OCI-M1 (cell line): ENCODE measurements around the gene PPFIBP1.
A peak's percentile ranks its signal among the peaks of the same experiment; 100 is the strongest.
"Not testable (repeated sequence)": the region's sequence is repeated elsewhere in the genome, so short reads cannot be mapped to it uniquely, and the experiment has no call there.

Source experiments
- DNase-seq: peaks from one replicate; lab custom pipeline; 2025; lab: John Stamatoyannopoulos, UW

The PPFIBP1 gene

DNA sequence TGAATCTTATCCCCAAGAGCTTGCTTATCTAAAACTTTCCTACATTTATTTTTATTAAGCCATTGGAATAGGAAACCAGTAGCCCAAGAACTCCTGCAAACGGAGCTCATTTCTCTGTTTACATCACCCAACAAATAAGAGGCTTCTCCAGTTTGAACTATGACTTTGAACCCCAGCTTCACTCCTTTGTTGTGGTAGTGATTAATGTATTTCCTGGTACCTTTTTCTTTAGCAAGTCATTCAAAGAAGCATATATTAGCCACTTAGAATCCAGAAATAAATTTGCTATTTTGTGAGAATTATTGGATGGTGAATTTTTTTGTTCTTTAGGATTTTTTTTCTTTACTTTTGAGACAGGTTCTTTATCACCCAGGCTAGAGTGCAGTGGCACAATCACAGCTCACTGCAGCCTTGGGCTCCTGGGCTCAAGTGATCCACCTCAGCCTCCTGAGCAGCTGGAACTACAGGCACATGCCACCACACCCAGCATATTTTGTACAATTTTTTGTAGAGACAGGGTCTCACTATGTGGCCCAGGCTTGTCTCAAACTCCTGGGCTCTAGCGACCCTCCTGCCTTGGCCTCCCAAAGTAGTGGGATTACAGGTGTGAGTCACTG is 104.0 kb downstream of the PPFIBP1 start:
- DNase-seq = not testable (repeated sequence)

DNA sequence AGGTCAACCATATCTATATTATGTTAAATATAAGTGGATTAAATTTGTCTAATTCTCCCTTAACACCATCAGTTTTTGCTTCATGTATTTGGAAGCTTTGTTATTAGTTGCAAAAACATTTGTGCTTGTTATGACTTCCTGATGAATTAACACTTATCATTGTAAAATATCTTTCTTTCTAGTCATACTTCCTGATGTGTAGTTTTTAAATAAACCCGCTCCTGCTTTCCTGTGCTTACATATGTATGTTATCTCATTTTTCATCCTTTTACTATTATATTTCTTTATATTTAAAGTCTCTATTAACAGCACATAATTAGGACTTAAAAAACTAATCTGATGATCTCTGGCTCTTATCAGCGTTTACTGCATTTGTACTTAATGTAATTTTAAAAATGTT is 106.2 kb downstream of the PPFIBP1 start:
- DNase-seq = not testable (repeated sequence)

DNA sequence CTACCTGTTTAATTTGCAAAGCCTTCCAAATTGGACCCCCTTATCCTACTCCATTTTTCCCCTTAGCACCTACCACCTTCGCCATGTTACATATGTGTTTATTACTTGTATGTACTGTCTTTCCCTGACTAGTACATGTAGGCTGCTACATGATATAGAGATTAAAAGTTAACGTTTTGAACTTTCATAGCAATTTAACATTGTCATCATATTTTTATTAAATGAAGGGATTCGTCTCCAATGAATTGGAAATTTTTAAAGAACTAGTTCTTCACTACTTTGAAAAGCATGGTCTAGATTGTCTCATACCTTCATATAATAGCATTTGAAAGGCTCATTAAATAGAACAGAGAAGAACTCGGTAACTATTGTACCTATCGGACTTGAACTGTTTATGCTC is 107.4 kb downstream of the PPFIBP1 start:
- no peak for DNase-seq

DNA sequence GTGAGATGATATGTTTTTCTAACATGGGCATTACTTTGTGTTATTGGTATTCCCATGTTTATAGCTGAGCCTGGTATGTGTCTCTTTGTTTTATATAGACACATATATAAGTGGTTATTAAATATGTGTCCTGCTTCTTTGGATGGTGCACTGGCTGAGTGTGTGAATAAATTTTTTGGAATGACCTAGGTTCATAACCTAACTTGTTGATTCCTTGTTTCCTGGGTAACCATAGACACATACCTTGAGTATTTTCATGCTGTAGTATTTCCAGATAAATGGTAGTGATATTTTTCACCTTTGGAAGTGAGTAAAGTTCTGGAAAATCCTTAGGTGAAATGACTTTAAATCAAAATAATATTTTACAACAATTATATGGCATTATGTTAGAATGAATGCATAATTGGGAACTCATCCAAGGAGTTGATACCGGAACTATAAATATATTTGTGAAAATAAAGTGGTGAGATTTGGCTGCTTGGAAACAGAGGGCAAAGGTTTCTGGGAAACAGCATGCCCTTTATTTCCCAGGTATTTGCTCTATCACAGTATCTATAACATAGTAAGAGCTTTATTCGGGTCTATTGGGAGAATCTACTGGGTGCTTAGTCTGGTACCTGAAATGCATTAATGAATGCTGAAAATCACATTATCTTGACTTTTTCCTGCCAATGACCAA is 107.9 kb downstream of the PPFIBP1 start:
- DNase-seq = no peak

DNA sequence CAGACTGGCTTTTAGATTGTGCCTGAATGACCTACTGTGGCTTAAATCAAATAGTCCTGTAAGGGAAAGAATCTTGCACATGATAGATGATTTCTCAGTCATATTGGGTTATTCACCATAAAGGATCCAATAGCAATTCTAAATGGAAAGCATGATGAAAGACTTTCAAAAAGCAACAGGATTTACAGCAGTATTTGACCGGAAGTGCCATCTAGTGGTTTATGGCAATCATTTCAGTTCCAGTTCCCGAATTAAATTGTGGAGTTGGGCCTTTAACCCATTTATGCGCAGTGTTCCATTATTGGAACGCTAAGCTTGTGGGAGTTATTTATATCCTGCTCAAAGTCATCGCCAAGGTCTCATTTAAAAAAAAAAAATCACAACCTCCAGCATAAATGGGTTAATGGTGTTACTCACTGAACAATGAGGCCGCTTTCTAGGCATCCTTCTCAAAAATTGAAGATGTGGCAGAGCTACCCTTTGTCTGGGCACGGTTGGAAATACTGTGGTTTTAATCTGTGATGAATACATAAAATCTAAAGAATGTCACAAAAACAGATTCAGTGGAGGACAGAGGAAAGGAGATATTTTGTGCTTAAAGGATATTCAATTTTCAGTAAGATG is 111.5 kb downstream of the PPFIBP1 start:
- DNase-seq = peak; percentile 83

DNA sequence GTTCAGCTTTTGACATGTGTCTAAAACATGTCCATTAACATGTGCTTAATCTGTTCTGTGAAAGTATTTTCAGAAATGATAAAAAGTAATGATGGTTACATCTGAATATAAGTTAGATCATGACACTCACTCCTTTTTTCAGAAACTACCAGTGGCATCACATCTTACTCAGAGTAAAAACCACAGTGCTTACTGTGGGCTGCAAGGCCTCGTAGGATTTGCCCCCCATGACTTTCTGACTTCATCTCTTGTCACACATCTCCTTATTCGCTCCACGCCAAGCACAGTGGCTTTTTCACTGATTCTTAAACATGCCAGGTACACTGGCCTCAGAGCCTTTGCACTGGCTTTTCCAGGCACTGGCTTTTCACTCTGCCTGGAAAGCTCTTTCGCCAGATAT is 112.6 kb downstream of the PPFIBP1 start:
- not testable (repeated sequence) for DNase-seq

DNA sequence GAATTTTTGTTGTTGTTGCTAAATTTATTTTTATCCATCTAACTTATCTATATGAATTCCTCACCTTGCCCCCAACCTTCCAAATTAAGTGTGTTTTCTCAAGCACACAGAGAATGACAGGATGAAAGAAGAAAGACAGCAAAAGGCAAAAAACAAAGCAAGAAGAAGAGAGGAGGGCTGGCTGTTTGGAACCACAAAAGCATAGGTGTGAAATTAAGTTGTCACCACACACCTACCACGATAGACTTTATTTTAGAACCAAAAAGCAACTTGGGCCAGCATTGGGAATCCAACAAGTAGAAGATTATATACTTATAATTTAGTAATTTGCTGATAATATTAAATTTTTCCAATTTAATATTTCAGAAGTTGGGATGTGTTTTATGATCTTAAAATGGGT is 113.5 kb downstream of the PPFIBP1 start:
- no peak for DNase-seq

DNA sequence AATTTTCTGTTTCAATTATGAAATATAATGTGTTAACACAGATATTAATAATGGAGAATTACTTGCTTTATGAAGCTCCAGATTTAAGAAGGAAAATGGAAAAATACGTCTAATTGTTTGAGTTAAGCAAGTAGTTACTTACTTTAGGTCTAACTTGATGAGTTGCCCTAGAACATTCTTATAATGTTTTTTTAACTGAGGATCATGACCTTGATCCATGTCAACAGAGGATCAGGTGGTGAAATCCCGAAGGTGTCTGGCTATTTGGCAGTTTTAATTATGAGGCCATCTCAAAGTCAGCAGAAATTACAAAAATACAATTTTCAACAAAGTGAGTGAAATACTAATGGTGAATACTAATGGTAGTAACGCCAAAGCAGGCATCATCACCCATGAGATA is 115.3 kb downstream of the PPFIBP1 start:
- DNase-seq = no peak

DNA sequence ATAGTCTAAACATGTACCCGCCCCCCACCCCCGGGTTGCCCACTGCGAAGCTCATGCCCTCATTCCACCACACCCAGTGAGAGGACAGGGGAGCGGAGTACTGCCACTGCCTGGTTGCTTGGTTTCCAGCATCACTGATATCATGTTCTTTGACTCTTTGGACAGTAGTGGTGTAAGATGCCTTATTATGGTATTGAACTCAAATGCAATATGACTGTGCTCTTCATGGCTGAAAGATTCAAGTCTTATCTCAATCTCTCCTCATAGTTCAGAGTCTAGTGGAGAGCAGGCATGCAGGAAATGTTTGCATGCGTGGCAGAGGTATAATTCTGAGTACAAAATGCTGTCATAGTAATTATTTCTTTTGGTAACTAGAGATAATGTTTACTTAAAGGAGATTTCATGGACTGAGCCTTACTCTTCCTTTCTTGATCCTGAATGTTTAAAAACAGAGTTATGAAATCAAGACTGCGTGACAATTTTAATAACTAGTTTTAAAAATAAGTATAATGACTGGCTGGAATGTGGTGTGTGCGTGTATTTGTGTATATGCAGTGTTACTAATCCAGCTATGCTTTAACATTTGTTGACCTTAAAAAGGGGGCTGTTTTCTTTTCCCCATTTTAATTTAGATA is 116.7 kb downstream of the PPFIBP1 start:
- DNase-seq = not testable (repeated sequence)

DNA sequence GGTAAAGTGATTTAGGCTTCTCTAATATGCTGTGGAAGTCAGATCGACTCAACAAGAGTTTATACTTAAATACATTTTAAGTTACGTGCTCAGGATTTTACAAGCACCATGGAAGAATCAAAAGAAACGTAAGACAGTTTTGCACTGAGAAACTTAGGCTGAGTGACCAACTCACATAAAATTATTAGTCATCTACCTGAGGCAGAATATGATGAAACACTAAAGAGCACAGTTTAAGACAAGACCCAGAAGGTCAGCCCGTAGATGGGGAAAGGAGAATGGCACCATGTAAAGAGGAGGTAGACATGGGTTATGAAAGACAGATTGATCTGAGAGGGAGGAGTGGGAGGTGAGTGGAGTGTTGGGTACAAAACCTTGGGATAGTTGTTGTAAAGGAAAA is 118.4 kb downstream of the PPFIBP1 start:
- not testable (repeated sequence) for DNase-seq

DNA sequence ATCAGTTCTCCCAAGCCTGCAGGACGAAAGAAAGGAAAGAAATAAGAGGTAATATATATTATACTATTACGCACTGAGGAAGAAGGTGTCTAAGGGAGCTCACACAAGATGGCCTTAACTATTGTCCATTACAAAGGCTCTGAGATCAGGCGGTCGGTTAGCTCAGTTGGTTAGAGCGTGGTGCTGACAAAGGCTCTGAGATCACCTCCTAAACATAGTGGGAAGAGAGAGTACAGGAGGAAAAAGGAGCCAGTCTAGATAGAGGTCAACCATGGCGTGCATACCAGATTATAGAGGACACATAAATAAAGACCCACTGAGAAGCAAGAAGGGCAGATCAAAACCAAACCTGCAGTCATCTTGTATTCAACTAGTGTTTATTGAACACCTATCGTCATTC is 118.9 kb downstream of the PPFIBP1 start:
- DNase-seq = not testable (repeated sequence)

DNA sequence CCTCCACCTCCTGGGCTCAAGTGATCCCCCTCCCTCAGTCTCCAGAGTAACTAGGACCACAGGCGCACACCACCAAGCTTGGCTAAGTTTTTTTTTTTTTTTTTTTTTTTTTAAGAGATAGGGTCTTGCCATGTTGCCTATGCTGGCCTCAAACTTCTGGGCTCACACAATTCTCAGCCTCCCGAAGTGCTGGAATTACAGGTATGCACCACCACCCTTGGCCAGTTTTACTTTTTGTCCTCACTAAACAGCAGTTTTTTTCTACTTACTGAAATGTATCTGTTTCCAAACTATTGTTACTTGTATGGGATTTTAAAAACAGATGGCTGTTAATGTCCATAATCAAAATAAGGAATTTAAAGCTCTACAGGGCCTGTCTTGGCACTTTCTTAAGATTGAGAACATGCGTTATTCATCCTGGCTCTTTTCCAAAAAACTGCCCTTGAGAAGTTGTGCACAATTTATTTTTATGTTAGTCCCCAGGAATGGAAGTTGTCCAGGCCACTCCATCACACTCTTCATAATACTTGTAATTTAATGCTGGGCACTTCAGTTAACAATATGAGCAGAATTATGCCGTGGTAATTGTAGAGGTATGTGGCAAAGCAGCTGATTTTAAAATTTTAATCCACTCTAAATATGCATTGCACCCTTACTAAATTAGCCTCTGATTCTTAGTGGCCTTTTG is 120.3 kb downstream of the PPFIBP1 start:
- no peak for DNase-seq

DNA sequence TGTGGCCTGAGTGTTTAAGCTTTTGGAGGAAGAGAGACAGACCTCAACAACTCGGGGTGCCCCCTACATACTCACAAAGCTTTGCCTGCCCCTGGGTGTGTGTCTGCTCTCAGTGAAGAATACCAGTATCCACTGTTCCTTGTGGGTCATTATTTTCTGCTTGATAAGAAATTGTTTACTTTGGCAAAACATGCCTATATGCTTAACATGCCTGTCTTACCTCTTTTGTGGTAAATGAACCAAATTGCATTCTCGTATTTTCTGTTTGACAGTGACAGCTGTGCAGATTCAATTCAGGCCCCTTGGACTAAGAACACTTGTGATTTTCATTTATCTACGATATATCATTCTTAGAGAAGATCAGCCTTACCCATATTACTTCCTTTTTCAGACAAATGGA is 121.7 kb downstream of the PPFIBP1 start:
- DNase-seq = no peak

DNA sequence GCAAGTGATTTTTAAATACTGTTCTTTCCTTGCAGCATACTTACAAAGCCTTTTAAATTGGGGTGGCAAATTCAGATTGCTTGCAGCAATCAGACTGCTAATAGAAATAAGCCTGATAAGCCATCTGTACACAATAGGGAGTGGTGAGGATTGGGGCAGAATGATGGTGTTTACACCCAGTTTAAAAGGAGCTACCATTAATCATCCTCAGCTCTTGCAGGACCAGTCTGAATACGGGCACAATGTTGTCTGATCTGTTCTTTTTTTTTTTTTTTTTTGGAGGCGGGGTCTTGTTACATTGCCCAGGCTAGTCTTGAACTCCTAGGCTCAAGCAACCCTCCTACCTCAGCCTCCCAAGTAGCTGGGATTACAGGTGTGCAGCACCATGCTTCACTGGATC is 122.1 kb downstream of the PPFIBP1 start:
- no peak for DNase-seq

DNA sequence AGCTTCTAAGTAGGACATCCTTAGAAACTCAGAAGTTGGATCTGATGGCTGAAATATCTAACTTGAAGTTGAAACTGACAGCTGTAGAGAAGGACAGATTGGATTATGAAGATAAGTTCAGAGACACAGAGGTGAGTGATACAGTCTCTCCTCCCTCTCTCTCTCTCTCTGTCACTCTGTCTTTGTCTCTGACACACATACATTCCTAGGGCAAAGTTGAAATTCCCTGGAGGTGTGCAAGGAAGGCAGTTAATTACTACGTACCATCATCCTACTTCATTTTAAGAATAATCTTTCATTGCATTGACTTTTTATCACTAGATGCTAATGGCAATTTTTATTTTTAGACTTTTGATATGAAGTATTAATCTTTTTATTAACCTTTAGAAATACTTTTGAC is 126.0 kb downstream of the PPFIBP1 start:
- no peak for DNase-seq

DNA sequence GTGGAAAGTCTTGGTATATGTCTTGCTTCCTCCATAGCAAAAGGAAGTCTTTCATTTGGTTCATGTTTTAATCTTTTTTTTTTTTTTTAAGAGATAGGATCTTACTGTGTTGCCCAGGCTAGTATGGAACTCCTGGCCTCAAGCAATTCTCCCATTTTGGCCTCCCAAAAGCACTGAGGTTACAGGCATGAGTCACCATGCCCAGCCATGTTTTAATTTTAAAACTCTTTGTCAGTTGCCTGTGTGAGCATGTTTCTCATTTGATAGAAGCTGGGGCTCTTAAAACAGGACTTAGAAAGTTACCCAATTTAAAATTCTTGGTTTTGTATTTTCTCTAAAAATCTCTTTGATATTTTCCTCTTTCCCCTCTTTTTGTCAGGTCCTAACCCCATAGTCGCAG is 127.2 kb downstream of the PPFIBP1 start:
- DNase-seq = peak; percentile 8

DNA sequence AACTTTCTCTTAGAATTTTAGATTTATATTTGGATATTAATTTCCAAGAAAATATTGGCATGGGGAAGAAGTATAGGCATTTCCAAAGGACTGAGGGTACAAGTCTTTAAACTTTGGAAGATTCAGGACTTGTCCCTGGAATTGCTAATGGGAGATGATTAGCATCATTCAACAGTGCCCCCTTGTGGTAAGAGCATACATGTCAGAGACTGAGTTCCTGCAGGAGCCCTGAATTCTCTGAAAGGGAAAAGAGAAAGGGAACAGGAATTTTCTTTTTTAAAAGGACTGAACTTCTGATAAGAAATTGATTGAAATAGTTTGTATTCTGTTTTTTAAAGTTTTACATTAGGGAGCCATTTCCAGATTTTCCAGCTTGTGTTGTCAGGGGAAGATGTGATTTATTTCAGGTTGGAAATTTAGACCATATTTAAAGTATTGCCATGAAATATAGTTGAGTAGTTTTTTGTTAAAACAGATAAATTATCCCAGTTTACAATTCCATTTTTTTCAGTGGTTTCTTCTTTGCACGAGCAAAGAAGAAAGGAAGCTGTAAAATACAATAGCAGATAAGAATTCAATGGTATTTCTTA is 128.3 kb downstream of the PPFIBP1 start:
- DNase-seq = peak; percentile 76

DNA sequence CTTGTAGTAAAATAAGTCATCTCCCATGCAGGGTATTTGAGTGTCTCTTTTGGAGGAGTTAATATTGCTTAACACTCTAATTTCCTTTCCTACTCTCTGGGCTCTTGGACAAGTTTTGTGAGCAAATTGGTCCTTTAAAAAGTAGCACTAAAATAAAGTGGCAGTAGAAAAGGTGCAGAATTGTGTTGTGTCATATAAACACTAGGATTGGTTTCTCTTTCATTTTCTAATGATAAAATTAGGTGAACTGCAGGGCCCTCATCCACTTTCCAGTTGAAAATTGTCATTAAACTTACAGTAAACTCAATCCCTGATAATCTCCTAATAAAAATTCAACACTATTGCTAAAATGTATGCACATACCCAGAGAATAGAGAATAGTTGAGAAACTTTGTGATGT is 129.7 kb downstream of the PPFIBP1 start:
- DNase-seq = peak; percentile 57

DNA sequence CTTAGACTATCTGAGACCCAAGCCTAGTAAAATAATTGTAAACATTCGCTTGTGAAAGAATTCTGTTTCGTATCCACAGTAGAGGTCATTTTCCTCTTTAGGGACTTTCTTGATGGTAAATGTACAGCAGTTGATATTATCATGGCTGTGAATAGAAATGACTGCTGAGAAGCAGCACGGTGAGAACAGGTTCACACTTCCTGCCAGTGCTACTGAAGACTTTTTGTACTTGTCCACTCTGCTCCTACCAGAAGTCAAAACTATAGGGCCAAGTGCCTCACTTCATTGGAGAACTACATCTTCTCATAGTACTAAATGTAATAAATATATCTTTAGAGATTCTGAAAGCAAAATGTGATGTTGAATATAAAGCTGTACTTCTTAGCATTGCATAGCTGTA is 131.5 kb downstream of the PPFIBP1 start:
- DNase-seq = not testable (repeated sequence)

DNA sequence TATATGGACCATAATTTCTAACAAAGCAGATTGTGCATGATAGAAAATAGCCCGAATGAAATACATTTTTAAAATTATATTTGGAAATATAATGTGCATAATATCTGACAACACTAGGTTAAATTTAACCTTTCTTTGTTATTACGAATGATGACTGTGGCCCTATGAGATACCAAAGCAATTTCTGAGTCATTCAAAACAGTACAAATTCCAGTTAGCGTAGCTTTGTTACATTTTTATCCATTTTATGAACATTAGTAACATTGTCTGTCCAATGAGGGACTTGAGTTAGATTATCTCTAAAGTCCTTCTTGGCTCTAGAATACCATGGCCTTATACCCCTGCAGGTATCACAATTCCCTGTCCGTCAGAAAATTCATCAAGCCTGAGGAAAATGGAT is 133.3 kb downstream of the PPFIBP1 start:
- no peak for DNase-seq

DNA sequence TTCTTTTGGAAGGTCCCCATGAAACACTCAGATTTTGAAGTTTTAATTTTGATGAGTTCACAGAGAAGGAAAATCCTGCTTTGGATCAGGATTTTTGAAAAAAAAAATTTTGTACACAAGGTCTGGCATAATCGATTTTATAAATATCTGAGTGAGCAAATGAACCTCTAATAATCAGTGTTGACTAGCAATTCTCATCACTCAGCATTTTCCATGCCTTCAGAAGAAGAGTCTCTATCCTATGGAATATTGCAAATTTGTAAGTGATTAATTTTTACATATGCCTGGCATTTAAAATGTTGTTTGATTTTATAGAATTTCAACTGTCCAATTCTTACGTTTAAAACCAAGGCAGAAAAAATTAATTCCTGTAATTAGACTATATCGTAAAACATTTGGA is 141.7 kb downstream of the PPFIBP1 start:
- DNase-seq = no peak

DNA sequence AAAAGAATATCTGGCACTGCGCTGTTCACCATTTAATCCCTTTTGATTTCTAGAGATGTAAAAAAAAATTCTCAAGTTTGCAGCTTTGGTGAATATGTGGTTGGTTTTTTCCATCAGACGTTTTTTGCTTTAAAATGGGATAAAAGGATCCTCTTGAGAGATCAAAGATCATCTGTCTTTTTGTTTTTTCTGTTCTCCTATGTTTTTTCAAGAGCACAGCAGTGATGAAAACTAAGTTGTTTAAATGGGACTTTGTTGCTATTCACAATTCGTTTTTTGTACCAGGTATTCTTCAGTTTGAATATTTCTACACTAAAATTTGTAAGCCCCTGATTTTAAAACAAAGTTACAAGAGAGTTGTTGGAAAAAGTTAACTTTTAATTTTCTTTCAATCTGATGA is 142.5 kb downstream of the PPFIBP1 start:
- no peak for DNase-seq
